Measurements from ENCODE around the gene SLC39A11.

GRCh38 chr17:72751746-72752145 is 340.7 kb downstream of the SLC39A11 start:
- TF ChIP-seq EZH2 (IDR thresholded peaks at IDR 0.05; ENCODE audit: borderline replicate concordance, low read length) (no peak), CTCF (conservative IDR thresholded peaks at IDR 0.05 in 1 of 2, IDR thresholded peaks at IDR 0.05 in 1 of 2; ENCODE audit: extremely low read depth in 1 of 2, insufficient read depth in 1 of 2, low read depth in 1 of 2, low read length in 2 of 2) (no peak)
